Stimulated activated effector memory CD8-positive, alpha-beta T cell treated with anti-CD3 and anti-CD28 coated beads, Interleukin-12 subunit alpha, Interleukin-12 subunit beta, amount 100 ng/mL, for 72 hours (primary cell): ENCODE data around the gene PRKAB1.
"Not testable (repeated sequence)": the region's sequence is repeated elsewhere in the genome, so short reads cannot be mapped to it uniquely, and the experiment has no call there.

ENCODE experiments used
- ATAC-seq: fragments of 150-1000 bp; cut with Tn5 transposase; 2 replicates; pipeline ENCODE4 v1.10.0; 2021
- DNase-seq, 2 donors: peaks; one replicate each; pipeline ENCODE4 v3.0.0; 2021 to 2022; ENCODE audit warnings: low spot score in 2 of 2
- H3K27ac Mint-ChIP-seq: one replicate; pipeline ENCODE4 v1.8.0; 2022; ENCODE audit warnings: mild to moderate bottlenecking, mixed read lengths
- H3K36me3 Mint-ChIP-seq: one replicate; pipeline ENCODE4 v1.8.0; 2022; ENCODE audit warnings: mild to moderate bottlenecking, mixed read lengths
- H3K4me1 Mint-ChIP-seq: one replicate; pipeline ENCODE4 v1.8.0; 2022; ENCODE audit warnings: mixed read lengths
- H3K4me3 Mint-ChIP-seq: one replicate; pipeline ENCODE4 v1.8.0; 2022; ENCODE audit warnings: mild to moderate bottlenecking, mixed read lengths
- H3K9me3 Mint-ChIP-seq: one replicate; pipeline ENCODE4 v1.8.0; 2022; ENCODE audit warnings: mixed read lengths

The PRKAB1 gene

GRCh38 chr12:119649202-119649808 is 18.6 kb upstream of the PRKAB1 start:
- Mint-ChIP-seq H3K36me3 (no peaks in the 10 kb centered on the region), H3K27ac (no peak overlapping the region), H3K4me1 (no peaks in the 10 kb centered on the region), H3K4me3 (no peak overlapping the region), H3K9me3 (peaks cover 6% of the 10 kb centered on the region)
- DNase-seq (no peak), ATAC-seq (no peak)

- H3K36me3 Mint-ChIP-seq, result no peaks in the 10 kb centered on the region
- H3K9me3 Mint-ChIP-seq, result peaks cover 6% of the 10 kb centered on the region
- no peak overlapping the region for H3K27ac Mint-ChIP-seq
- no peak for DNase-seq
- H3K4me1 Mint-ChIP-seq, result no peaks in the 10 kb centered on the region
- ATAC-seq, result peak; percentile 48
- no peak overlapping the region for H3K4me3 Mint-ChIP-seq
These were observed 15.3 kb upstream of the PRKAB1 start for GRCh38 chr12:119652665-119653064.

DNA sequence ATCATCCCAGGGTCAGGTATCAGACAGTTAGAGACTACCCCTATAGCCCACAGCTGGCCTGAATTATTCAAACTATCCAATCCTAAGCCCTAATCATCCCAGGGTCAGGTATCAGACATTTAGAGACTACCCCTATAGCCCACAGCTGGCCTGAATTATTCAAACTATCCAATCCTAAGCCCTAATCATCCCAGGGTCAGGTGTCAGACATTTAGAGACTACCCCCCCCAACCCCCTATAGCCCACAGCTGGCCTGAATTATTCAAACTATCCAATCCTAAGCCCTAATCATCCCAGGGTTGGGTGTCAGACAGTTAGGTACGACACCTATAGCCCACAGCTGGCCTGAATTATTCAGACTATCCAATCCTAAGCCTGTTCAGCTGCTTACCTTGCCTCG is 10.9 kb upstream of the PRKAB1 start:
- H3K4me1 Mint-ChIP-seq, DNase-seq, H3K9me3 Mint-ChIP-seq, ATAC-seq, H3K27ac Mint-ChIP-seq, H3K4me3 Mint-ChIP-seq, H3K36me3 Mint-ChIP-seq: not testable (repeated sequence)

GRCh38 chr12:119658166-119658565 is 9.8 kb upstream of the PRKAB1 start:
- ATAC-seq, H3K4me1 Mint-ChIP-seq, H3K27ac Mint-ChIP-seq, H3K4me3 Mint-ChIP-seq, DNase-seq, H3K9me3 Mint-ChIP-seq, H3K36me3 Mint-ChIP-seq: not testable (repeated sequence)

- no peaks in the 10 kb centered on the region for H3K36me3 Mint-ChIP-seq
- H3K9me3 Mint-ChIP-seq, result no peaks in the 10 kb centered on the region
- DNase-seq, result peak in 1 of 2 donors; percentile 17
- H3K4me3 Mint-ChIP-seq, result no peak overlapping the region
- H3K4me1 Mint-ChIP-seq, result peaks cover 9% of the 10 kb centered on the region
- no peak for ATAC-seq
- no peak overlapping the region for H3K27ac Mint-ChIP-seq
These were observed 8.5 kb upstream of the PRKAB1 start for GRCh38 chr12:119659289-119659897.

DNA sequence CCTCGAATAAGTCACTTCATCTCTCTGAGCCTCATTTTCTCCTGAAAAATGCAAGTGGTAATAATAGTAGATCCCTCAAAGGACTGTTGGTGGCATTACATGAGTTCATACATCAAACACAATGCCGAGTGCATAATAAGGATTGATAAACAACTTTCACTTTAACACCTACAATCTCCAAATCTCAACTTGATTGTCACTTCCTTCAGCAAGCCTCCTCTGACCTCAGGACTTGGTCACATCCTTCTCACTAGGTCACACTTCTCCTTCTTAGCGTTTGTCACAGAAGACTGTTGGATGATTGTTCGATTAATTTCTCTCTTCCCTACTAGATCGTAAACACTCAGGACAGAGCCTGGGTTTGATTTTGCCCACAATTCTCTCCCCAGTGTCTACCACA is 7.9 kb upstream of the PRKAB1 start:
- Mint-ChIP-seq H3K27ac (peak overlapping the region; percentile 27), H3K4me1 (peaks cover 9% of the 10 kb centered on the region), H3K4me3 (no peak overlapping the region), H3K36me3 (no peaks in the 10 kb centered on the region), H3K9me3 (no peaks in the 10 kb centered on the region)
- ATAC-seq (peak; percentile 76), DNase-seq (no peak)

GRCh38 chr12:119661882-119662281 is 6.1 kb upstream of the PRKAB1 start:
- Mint-ChIP-seq H3K27ac (no peak overlapping the region), H3K4me3 (no peak overlapping the region)

DNA sequence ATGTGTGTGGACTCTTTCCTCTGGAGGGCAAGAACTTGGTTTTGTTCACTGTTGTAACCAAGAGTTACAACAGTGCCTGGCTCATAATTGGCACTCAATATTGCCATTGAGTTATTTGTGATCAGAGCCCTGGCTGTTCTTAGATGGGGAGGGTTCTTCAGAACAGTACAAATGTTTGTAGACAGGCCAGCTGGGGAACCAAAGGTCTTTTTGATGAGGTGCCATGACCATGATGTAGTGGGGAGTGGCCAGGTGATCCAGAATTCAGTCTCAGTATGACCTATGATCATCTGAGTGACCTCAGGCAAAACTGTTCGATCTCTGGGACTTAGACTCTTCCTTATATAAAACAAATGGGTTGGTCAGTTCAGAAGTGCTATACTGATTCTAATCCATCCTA is 3.3 kb upstream of the PRKAB1 start:
- no peak for DNase-seq
- Mint-ChIP-seq H3K4me3 (no peak overlapping the region), H3K36me3 (peaks cover 19% of the 10 kb centered on the region), H3K4me1 (peaks cover 29% of the 10 kb centered on the region), H3K27ac (no peak overlapping the region), H3K9me3 (no peaks in the 10 kb centered on the region)
- ATAC-seq, result no peak

More at GRCh38 chr12:119661882-119662281, 6.1 kb upstream of the PRKAB1 start:
- H3K36me3 Mint-ChIP-seq, result no peaks in the 10 kb centered on the region
- no peaks in the 10 kb centered on the region for H3K9me3 Mint-ChIP-seq
- no peak for DNase-seq
- ATAC-seq, result no peak
- H3K4me1 Mint-ChIP-seq, result peaks cover 20% of the 10 kb centered on the region

- ATAC-seq (no peak), DNase-seq (no peak)
- H3K9me3 Mint-ChIP-seq, result no peaks in the 10 kb centered on the region
- no peak overlapping the region for H3K27ac Mint-ChIP-seq
- H3K36me3 Mint-ChIP-seq, result peaks cover 26% of the 10 kb centered on the region
- no peak overlapping the region for H3K4me3 Mint-ChIP-seq
- peaks cover 29% of the 10 kb centered on the region for H3K4me1 Mint-ChIP-seq
These were observed 2.6 kb upstream of the PRKAB1 start for GRCh38 chr12:119665164-119665929.

GRCh38 chr12:119666226-119666795 is 1.6 kb upstream of the PRKAB1 start:
- H3K27ac Mint-ChIP-seq, result peak overlapping the region; percentile 94
- peaks cover 35% of the 10 kb centered on the region for H3K36me3 Mint-ChIP-seq
- DNase-seq, result no peak

DNA sequence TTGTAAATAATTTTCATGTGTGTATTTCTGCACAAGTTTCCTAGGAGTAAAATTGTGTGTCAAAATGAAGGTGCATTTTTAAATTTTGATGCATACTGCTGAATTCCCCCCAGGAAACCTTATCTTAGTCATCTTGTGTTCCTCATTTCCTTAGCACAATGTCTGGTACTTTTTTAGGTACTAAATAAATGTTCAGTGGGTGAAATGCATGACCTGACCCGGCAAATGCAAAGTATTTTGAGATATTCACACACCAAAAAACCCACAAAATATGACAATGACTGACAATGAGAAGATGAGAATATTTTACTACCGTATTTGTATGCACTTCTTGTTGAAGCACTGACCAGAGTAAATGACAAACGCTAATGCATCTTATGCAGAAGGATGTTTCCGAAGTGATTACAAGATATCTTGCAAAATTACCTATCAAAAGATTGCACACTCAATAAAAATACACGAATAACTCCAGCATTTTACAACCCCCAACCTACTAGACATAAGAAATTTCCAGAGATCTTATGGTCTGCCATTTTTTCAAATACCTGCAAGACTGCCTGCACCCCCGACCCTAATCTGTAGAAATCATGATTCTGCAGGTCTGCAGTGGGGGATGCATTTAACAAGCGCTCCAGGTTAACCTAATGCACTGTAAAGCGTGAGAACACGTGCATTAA is 895 bp upstream of the PRKAB1 start:
- H3K4me1 Mint-ChIP-seq, result peaks cover 41% of the 10 kb centered on the region
- H3K4me3 Mint-ChIP-seq, result peak overlapping the region; percentile 86
- no peaks in the 10 kb centered on the region for H3K9me3 Mint-ChIP-seq
- H3K36me3 Mint-ChIP-seq, result peaks cover 42% of the 10 kb centered on the region
- peak overlapping the region; percentile 94 for H3K27ac Mint-ChIP-seq
- ATAC-seq (peak; percentile 4), DNase-seq (no peak)

More at GRCh38 chr12:119666226-119666795, 1.6 kb upstream of the PRKAB1 start:
- Mint-ChIP-seq H3K4me3 (peak overlapping the region; percentile 86), H3K4me1 (peaks cover 38% of the 10 kb centered on the region), H3K9me3 (no peaks in the 10 kb centered on the region)
- ATAC-seq, result no peak

DNA sequence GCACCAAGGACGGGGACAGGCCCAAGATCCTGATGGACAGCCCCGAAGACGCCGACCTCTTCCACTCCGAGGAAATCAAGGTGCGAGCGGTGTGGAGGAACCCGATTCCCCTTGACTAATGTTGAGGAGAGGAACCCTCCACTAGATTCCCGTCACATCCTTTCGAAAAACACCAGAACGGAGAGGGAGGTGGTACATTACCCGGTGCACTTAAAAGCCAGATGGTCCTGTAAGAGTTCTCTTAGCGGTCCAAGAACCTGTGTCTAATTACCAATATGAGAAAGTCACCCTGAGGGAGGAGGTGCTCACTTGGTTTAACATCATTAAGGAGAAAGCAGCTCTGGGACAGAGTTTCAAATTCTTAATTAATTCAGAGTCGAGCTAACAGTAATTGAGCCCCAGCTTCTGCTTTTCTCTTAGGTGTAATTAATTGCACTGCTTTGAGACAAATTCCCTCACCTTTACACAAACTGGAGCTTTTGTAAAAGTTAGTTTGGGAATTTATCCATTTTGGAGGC is 450 bp downstream of the PRKAB1 start:
- peak; percentile 1 for ATAC-seq
- no peaks in the 10 kb centered on the region for H3K9me3 Mint-ChIP-seq
- no peak for DNase-seq
- peak overlapping the region; percentile 94 for H3K27ac Mint-ChIP-seq
- H3K4me1 Mint-ChIP-seq, result peaks cover 51% of the 10 kb centered on the region
- H3K4me3 Mint-ChIP-seq, result peak overlapping the region; percentile 86
- peaks cover 56% of the 10 kb centered on the region for H3K36me3 Mint-ChIP-seq

DNA sequence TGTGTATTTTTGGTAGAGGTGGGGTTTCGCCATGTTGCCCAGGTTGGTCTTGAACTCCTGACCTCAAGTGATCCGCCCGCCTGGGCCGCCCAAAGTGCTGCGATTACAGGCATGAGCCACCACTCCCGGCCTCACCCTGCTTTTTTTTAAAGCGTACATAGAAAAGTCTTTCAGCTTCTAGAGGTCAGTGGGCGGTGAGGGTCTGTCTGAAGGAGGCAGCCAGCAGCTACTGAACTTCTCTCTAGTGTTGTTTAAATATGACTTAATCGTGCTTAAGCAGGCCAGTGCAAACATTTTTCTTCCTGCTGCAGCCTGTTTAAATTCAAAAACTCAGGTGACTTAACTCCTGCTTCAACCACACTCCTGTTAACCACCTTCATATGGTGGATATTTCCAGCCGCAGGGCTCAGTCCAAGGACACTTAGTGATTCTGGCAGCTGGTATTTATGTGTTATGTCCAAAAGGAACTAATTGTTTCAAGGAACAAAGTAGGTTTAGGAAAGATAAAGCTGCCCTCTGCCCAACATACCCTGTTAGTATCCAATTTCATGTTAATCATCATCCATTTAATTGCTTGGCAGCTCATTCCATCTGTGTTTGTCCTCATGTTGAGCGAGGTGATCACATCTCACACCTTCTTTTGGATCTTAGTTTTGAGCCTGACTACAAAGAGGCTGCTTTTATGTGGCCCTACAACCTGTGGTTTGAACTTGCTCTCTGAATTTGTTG is 2.0 kb downstream of the PRKAB1 start:
- no peak for DNase-seq
- Mint-ChIP-seq H3K4me1 (peaks cover 62% of the 10 kb centered on the region), H3K4me3 (peak overlapping the region; percentile 86), H3K36me3 (peaks cover 71% of the 10 kb centered on the region), H3K9me3 (no peaks in the 10 kb centered on the region), H3K27ac (peak overlapping the region; percentile 90)
- no peak for ATAC-seq

DNA sequence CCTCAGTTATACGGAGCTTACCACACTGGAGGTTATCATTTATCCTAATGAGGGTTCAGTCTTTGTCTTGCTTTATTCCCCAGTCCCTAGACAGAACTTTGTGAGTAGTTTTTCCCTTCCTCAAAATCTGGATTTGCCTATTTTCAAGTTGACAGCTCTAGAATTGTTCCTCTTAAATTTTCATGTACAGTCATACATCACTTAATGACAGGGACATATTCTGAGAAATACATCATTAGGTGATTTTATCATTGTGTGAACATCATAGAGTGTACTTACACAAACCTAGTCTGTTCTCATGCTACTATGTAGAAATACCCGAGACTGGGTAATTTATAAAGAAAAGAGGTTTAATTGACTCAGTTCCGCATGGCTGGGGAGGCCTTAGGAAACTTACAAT is 3.1 kb downstream of the PRKAB1 start:
- ATAC-seq (no peak), DNase-seq (no peak)
- peak overlapping the region; percentile 86 for H3K4me3 Mint-ChIP-seq
- no peaks in the 10 kb centered on the region for H3K9me3 Mint-ChIP-seq
- peaks cover 59% of the 10 kb centered on the region for H3K4me1 Mint-ChIP-seq
- H3K27ac Mint-ChIP-seq, result peak overlapping the region; percentile 90
- peaks cover 83% of the 10 kb centered on the region for H3K36me3 Mint-ChIP-seq
